Body of pancreas (tissue), 4 donors: ENCODE data around the gene TBL1X.

Source experiments
- POLR2A ChIP-seq, 3 donors: fragments of 450-650 bp; IDR thresholded peaks; one replicate each; pipeline ENCODE4 v1.6.1; 2016; ENCODE audit warnings: antibody characterized with exemption in 3 of 3, mild to moderate bottlenecking in 2 of 3
- TF ChIP-seq, protein P1 (sequence below), 7 experiments: fragments of 450-650 bp in 4 of 7; fragments of 200-600 bp in 3 of 7; sonication (generic) in 3 of 7; IDR thresholded peaks; one replicate each; pipeline ENCODE4 v1.5.1; 2016 to 2019; ENCODE audit warnings: antibody characterized with exemption in 7 of 7

DNA sequence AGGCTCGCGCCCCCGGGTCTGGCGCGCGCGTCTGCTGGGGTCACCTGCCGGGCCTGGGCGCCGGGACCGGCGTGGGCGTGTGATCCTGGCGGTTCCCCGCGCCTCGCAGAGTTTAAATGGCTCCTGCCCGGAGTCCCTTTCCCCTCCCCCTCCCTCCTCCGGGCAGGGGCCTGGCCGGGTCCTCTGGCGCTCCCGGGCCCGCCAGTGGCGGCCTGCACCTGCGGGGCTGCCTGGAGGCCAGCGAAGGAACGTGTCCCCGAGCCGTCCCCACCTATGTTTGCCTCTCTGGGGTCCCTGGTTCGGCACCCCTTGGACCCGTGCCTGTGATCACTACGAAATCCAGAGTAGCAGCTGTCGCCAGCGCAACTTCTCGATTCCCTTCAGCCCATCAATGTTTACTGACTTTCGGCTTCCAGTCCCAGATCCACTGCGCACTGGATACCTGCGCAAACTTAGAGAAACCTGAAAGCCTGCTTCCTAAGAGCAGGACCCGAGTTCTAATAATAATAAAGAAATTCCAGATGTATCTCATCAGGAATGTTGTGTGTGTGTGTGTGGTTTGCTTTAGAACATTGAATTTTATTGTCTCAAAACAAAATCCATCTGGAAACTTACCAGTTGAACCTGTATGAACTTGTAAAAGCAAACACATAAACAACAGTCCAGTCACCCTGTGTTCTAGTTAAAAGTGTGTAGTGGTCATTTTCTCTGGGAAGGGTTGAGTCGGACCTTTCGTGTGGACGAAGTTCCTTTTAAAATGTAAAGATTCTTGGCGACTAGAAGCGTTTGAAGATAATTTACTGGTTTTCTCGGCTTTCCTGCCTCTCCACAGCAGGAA, 322.2 kb downstream of the TBL1X start:
- TF ChIP-seq, protein P1, sequence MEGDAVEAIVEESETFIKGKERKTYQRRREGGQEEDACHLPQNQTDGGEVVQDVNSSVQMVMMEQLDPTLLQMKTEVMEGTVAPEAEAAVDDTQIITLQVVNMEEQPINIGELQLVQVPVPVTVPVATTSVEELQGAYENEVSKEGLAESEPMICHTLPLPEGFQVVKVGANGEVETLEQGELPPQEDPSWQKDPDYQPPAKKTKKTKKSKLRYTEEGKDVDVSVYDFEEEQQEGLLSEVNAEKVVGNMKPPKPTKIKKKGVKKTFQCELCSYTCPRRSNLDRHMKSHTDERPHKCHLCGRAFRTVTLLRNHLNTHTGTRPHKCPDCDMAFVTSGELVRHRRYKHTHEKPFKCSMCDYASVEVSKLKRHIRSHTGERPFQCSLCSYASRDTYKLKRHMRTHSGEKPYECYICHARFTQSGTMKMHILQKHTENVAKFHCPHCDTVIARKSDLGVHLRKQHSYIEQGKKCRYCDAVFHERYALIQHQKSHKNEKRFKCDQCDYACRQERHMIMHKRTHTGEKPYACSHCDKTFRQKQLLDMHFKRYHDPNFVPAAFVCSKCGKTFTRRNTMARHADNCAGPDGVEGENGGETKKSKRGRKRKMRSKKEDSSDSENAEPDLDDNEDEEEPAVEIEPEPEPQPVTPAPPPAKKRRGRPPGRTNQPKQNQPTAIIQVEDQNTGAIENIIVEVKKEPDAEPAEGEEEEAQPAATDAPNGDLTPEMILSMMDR (IDR thresholded peaks at IDR 0.05) = no peak
- TF ChIP-seq POLR2A (IDR thresholded peaks at IDR 0.05) = peak in 1 of 3 donors; percentile 22
